Liver (tissue), 9 donors: Measurements from ENCODE around the gene SLC25A13. TPM values are rescaled to one million over a fixed set of nuclear protein-coding genes. Genes with fewer than 3 reads are reported as not detected.

Experiments used
- DNase-seq: peaks from one replicate; pipeline ENCODE4 v3.0.0-alpha.2; 2017; ENCODE audit warnings: low spot score
- H3K27ac ChIP-seq, 2 donors: one replicate each; pipeline ENCODE4 v1.7.0; 2013; ENCODE audit warnings: inconsistent platforms in 2 of 2, low read length in 2 of 2, control low read depth in 1 of 2, low read depth in 1 of 2, mild to moderate bottlenecking in 1 of 2
- H3K27me3 ChIP-seq, 4 donors: one replicate each; pipeline versions ENCODE4 v1.6.1 to v1.7.0; 2013; ENCODE audit warnings: low read length in 3 of 4, inconsistent platforms in 1 of 4, mild to moderate bottlenecking in 1 of 4, moderate library complexity in 1 of 4; ENCODE audit not compliant: control insufficient read depth in 4 of 4, insufficient read depth in 4 of 4
- H3K36me3 ChIP-seq, 4 donors: one replicate each; pipeline versions ENCODE4 v1.6.1 to v1.7.0; 2013; ENCODE audit warnings: low read length in 3 of 4, mild to moderate bottlenecking in 3 of 4, low read depth in 1 of 4, moderate library complexity in 1 of 4; ENCODE audit not compliant: control insufficient read depth in 4 of 4, insufficient read depth in 3 of 4
- H3K4me1 ChIP-seq, 4 donors: one replicate each; pipeline versions ENCODE4 v1.6.1 to v1.7.0; 2013; ENCODE audit warnings: low read length in 3 of 4, mild to moderate bottlenecking in 3 of 4, moderate library complexity in 1 of 4; ENCODE audit not compliant: control insufficient read depth in 4 of 4, insufficient read depth in 4 of 4
- H3K4me3 ChIP-seq, 3 donors: one replicate each; pipeline versions ENCODE4 v1.6.1 to v1.7.0; 2013; ENCODE audit warnings: low read length in 3 of 3, control low read depth in 1 of 3, low read depth in 1 of 3, mild to moderate bottlenecking in 1 of 3
- H3K9ac ChIP-seq, 2 donors: one replicate each; pipeline ENCODE4 v1.7.0; 2013; ENCODE audit warnings: low read length in 2 of 2, mild to moderate bottlenecking in 2 of 2, moderate library complexity in 2 of 2, control low read depth in 1 of 2, low read depth in 1 of 2
- H3K9me3 ChIP-seq, 4 donors: one replicate each; pipeline versions ENCODE4 v1.6.1 to v1.7.0; 2013; ENCODE audit warnings: low read length in 3 of 4; ENCODE audit not compliant: control insufficient read depth in 4 of 4
- EGR1 ChIP-seq, 2 donors: IDR thresholded peaks; 2 replicates each; pipeline ENCODE4 v1.6.1; 2016 to 2018; ENCODE audit warnings: antibody characterized with exemption in 2 of 2, low read depth in 2 of 2
- FOXA1 ChIP-seq: IDR thresholded peaks from 2 replicates; pipeline ENCODE4 v1.6.1; 2016; ENCODE audit warnings: antibody characterized with exemption
- FOXA2 ChIP-seq: IDR thresholded peaks from 2 replicates; pipeline ENCODE4 v1.6.1; 2016; ENCODE audit warnings: antibody characterized with exemption
- GABPA ChIP-seq, 2 donors: IDR thresholded peaks in 1 of 2; conservative IDR thresholded peaks in 1 of 2; 2 replicates each; pipeline ENCODE4 v1.6.1; 2016; ENCODE audit warnings: antibody characterized with exemption in 2 of 2, mild to moderate bottlenecking in 1 of 2, moderate library complexity in 1 of 2
- HNF4A ChIP-seq, 2 donors: conservative IDR thresholded peaks; 2 replicates each; pipeline ENCODE4 v1.6.1; 2016; ENCODE audit warnings: antibody characterized with exemption in 2 of 2, mild to moderate bottlenecking in 2 of 2
- HNF4G ChIP-seq: IDR thresholded peaks from 2 replicates; pipeline ENCODE4 v1.6.1; 2016; ENCODE audit warnings: antibody characterized with exemption
- JUND ChIP-seq, 2 donors: IDR thresholded peaks; 2 replicates each; pipeline ENCODE4 v1.6.1; 2016; ENCODE audit warnings: antibody characterized with exemption in 2 of 2
- NR2F2 ChIP-seq: IDR thresholded peaks from 2 replicates; pipeline ENCODE4 v1.6.1; 2016; ENCODE audit warnings: antibody characterized with exemption
- RAD21 ChIP-seq, 2 donors: IDR thresholded peaks; 2 replicates each; pipeline ENCODE4 v1.6.1; 2016; ENCODE audit warnings: antibody characterized with exemption in 2 of 2, mild to moderate bottlenecking in 2 of 2
- RXRA ChIP-seq, 2 donors: IDR thresholded peaks; 2 replicates each; pipeline ENCODE4 v1.6.1; 2017 to 2018; ENCODE audit warnings: antibody characterized with exemption in 2 of 2, mild to moderate bottlenecking in 1 of 2
- SP1 ChIP-seq: IDR thresholded peaks from 2 replicates; pipeline ENCODE4 v1.6.1; 2018; ENCODE audit warnings: antibody characterized with exemption, mild to moderate bottlenecking
- TAF1 ChIP-seq: conservative IDR thresholded peaks from 2 replicates; pipeline ENCODE4 v1.6.1; 2016; ENCODE audit warnings: antibody characterized with exemption, mild to moderate bottlenecking
- YY1 ChIP-seq: IDR thresholded peaks from 2 replicates; pipeline ENCODE4 v1.6.1; 2016; ENCODE audit warnings: antibody characterized with exemption, mild to moderate bottlenecking
- WGBS: extraction: QIAGEN DNeasy Blood & Tissue Kit; methylation state at CpG from one replicate; pipeline ENCODE4 v1.1.7; 2013; 5-methylcytosine and 5-hydroxymethylcytosine counted together
- polyA plus RNA-seq, 2 donors: library from polyadenylated mRNA; stranded (reverse) in 1 of 2; unstranded in 1 of 2; fragments of 200-250 nt in 1 of 2; fragments of >200 nt in 1 of 2; fragmentation: Nextera tagmentation in 1 of 2; extraction: Ambion mirVana in 1 of 2; gene quantifications; one replicate each; pipeline versions ENCODE4 v1.2.1 to v1.2.3, GENCODE V29; 2013 to 2015
- total RNA-seq, 2 donors: library from RNA; depleted of rRNA; stranded (reverse); fragments of >200 nt; gene quantifications; one replicate each; pipeline ENCODE4 v1.2.3, GENCODE V29; 2014
- TF ChIP-seq, protein P1 (sequence below): IDR thresholded peaks from 2 replicates; pipeline ENCODE4 v1.6.1; 2016; ENCODE audit warnings: antibody characterized with exemption
- TF ChIP-seq, protein P2 (sequence below): IDR thresholded peaks from 2 replicates; pipeline ENCODE4 v1.6.1; 2016; ENCODE audit warnings: antibody characterized with exemption
- TF ChIP-seq, protein P3 (sequence below): fragments of 150-350 bp; IDR thresholded peaks from 2 replicates; pipeline ENCODE4 v1.5.1; 2017; ENCODE audit warnings: improper control_type of control experiment, low read depth, low read length; ENCODE audit not compliant: missing input control
- TF ChIP-seq, protein P4 (sequence below): IDR thresholded peaks from 2 replicates; pipeline ENCODE4 v1.6.1; 2016; ENCODE audit warnings: antibody characterized with exemption, mild to moderate bottlenecking
- TF ChIP-seq, protein P5 (sequence below): IDR thresholded peaks from 2 replicates; pipeline ENCODE4 v1.6.1; 2016; ENCODE audit warnings: antibody characterized with exemption
- donor health status: healthy.
- donor health status: healthy.
- donor health status: healthy.
- donor health status: healthy.
- donor health status: healthy.

The SLC25A13 gene
- total and polyA plus RNA-seq, 4 donors: 45.6 to 116 (median 63.9) TPM

DNA sequence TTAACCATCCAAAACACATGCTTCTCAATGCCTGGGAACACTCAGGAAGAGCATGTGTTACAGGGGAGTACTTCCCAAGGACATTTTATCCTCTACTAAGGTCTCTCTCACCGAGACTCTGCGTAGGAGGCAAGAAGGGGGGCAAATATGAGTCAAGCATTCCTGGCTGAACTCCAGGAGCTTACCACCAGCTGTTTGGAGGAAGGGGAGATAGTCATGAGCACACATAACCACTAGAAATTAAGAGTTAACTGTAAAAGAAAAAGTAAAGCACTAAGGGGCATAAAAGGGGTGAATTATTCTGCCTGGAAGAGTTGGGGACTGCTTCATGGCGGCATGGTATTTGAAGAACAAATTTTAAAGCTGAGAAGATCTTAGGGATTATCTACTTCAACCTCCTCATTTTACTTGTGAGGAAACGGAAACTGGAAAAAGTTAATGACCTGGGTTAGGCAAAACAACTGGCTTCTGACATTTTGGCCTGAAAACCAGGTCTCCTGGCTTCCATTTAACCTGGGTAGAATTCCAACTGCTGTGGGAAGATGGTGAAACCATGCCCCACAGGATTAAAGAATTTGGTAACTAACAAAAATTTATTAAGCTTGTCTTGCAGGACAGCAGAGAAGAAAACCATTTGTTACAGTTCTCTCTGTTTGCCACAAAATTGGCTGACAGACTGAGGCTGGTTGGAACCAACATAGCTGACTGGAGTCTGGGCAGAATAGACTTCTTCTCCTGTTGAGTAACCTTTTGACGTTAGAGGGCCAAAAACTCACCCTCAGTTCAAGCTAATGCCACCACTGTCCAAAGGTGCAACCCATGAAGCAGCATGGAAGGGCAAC lies 85.5 kb downstream of the SLC25A13 start:
- TF ChIP-seq GABPA (IDR thresholded peaks at IDR 0.05 in 1 of 2, conservative IDR thresholded peaks at IDR 0.05 in 1 of 2) (no peak), FOXA1 (no peak), NR2F2 (no peak), FOXA2 (no peak), RXRA (IDR thresholded peaks at IDR 0.05) (peak in 1 of 2 donors; percentile 50), HNF4A (conservative IDR thresholded peaks at IDR 0.05) (peak; percentile 79 to 82), RAD21 (IDR thresholded peaks at IDR 0.05) (peak in 1 of 2 donors; percentile 9), TAF1 (no peak), HNF4G (peak; percentile 23), EGR1 (IDR thresholded peaks at IDR 0.05; ENCODE audit: low read depth in 2 of 2) (no peak), JUND (IDR thresholded peaks at IDR 0.05) (no peak), YY1 (peak; percentile 39), SP1 (no peak)
- TF ChIP-seq, protein P1, sequence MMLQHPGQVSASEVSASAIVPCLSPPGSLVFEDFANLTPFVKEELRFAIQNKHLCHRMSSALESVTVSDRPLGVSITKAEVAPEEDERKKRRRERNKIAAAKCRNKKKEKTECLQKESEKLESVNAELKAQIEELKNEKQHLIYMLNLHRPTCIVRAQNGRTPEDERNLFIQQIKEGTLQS: no peak
- TF ChIP-seq, protein P2, sequence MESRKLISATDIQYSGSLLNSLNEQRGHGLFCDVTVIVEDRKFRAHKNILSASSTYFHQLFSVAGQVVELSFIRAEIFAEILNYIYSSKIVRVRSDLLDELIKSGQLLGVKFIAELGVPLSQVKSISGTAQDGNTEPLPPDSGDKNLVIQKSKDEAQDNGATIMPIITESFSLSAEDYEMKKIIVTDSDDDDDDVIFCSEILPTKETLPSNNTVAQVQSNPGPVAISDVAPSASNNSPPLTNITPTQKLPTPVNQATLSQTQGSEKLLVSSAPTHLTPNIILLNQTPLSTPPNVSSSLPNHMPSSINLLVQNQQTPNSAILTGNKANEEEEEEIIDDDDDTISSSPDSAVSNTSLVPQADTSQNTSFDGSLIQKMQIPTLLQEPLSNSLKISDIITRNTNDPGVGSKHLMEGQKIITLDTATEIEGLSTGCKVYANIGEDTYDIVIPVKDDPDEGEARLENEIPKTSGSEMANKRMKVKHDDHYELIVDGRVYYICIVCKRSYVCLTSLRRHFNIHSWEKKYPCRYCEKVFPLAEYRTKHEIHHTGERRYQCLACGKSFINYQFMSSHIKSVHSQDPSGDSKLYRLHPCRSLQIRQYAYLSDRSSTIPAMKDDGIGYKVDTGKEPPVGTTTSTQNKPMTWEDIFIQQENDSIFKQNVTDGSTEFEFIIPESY: no peak
- TF ChIP-seq, protein P3, sequence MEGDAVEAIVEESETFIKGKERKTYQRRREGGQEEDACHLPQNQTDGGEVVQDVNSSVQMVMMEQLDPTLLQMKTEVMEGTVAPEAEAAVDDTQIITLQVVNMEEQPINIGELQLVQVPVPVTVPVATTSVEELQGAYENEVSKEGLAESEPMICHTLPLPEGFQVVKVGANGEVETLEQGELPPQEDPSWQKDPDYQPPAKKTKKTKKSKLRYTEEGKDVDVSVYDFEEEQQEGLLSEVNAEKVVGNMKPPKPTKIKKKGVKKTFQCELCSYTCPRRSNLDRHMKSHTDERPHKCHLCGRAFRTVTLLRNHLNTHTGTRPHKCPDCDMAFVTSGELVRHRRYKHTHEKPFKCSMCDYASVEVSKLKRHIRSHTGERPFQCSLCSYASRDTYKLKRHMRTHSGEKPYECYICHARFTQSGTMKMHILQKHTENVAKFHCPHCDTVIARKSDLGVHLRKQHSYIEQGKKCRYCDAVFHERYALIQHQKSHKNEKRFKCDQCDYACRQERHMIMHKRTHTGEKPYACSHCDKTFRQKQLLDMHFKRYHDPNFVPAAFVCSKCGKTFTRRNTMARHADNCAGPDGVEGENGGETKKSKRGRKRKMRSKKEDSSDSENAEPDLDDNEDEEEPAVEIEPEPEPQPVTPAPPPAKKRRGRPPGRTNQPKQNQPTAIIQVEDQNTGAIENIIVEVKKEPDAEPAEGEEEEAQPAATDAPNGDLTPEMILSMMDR: no peak
- TF ChIP-seq, protein P4, sequence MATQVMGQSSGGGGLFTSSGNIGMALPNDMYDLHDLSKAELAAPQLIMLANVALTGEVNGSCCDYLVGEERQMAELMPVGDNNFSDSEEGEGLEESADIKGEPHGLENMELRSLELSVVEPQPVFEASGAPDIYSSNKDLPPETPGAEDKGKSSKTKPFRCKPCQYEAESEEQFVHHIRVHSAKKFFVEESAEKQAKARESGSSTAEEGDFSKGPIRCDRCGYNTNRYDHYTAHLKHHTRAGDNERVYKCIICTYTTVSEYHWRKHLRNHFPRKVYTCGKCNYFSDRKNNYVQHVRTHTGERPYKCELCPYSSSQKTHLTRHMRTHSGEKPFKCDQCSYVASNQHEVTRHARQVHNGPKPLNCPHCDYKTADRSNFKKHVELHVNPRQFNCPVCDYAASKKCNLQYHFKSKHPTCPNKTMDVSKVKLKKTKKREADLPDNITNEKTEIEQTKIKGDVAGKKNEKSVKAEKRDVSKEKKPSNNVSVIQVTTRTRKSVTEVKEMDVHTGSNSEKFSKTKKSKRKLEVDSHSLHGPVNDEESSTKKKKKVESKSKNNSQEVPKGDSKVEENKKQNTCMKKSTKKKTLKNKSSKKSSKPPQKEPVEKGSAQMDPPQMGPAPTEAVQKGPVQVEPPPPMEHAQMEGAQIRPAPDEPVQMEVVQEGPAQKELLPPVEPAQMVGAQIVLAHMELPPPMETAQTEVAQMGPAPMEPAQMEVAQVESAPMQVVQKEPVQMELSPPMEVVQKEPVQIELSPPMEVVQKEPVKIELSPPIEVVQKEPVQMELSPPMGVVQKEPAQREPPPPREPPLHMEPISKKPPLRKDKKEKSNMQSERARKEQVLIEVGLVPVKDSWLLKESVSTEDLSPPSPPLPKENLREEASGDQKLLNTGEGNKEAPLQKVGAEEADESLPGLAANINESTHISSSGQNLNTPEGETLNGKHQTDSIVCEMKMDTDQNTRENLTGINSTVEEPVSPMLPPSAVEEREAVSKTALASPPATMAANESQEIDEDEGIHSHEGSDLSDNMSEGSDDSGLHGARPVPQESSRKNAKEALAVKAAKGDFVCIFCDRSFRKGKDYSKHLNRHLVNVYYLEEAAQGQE: no peak
- TF ChIP-seq, protein P5, sequence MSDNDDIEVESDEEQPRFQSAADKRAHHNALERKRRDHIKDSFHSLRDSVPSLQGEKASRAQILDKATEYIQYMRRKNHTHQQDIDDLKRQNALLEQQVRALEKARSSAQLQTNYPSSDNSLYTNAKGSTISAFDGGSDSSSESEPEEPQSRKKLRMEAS: no peak
- H3K4me1 ChIP-seq: peaks cover 3 to 27% (median 10%) of the 10 kb centered on the region in 4 donors
- 58% methylated on average over 5 of the region's 5 CpGs for WGBS
- H3K9ac ChIP-seq: no peak overlapping the region
- H3K4me3 ChIP-seq: no peak overlapping the region
- no peak for DNase-seq
- H3K27ac ChIP-seq: no peak overlapping the region
- H3K27me3 ChIP-seq: no peaks in the 10 kb centered on the region
- peaks cover 0 to 13% (median 9%) of the 10 kb centered on the region in 4 donors for H3K36me3 ChIP-seq
- H3K9me3 ChIP-seq: no peaks in the 10 kb centered on the region
